Spleen (tissue), 11 donors: Measurements from ENCODE around the gene NT5E. TPM values are rescaled to one million over a fixed set of nuclear protein-coding genes. Genes with fewer than 3 reads are reported as not detected.

Experiments
- DNase-seq: peaks from one replicate; pipeline ENCODE4 v3.0.0-alpha.2; 2020
- H3K27ac ChIP-seq, 8 donors: fragments of 200-600 bp; sonication (generic) in 7 of 8; 1 replicate in 4 of 8; 2 replicates in 4 of 8; pipeline versions ENCODE4 v1.5.0 to v1.8.0; 2016 to 2021; ENCODE audit warnings: inconsistent platforms in 4 of 8, mild to moderate bottlenecking in 4 of 8, moderate library complexity in 1 of 8
- H3K27me3 ChIP-seq, 7 donors: fragments of 200-600 bp; sonication (generic) in 6 of 7; replicated peaks in 1 of 7; 1 replicate in 4 of 7; 2 replicates in 3 of 7; pipeline versions ENCODE4 v1.5.0 to v1.8.0; 2016 to 2021; ENCODE audit warnings: inconsistent platforms in 3 of 7, mild to moderate bottlenecking in 1 of 7
- H3K36me3 ChIP-seq, 6 donors: fragments of 200-600 bp; sonication (generic) in 5 of 6; 1 replicate in 4 of 6; 2 replicates in 2 of 6; pipeline versions ENCODE4 v1.5.0 to v1.8.0; 2016 to 2021; ENCODE audit warnings: inconsistent platforms in 2 of 6
- H3K4me1 ChIP-seq, 6 donors: fragments of 200-600 bp; sonication (generic) in 5 of 6; 1 replicate in 3 of 6; 2 replicates in 3 of 6; pipeline versions ENCODE4 v1.5.0 to v1.8.0; 2016 to 2021; ENCODE audit warnings: inconsistent platforms in 3 of 6
- H3K4me3 ChIP-seq, 8 donors: fragments of 200-600 bp; sonication (generic) in 7 of 8; 1 replicate in 4 of 8; 2 replicates in 4 of 8; pipeline versions ENCODE4 v1.5.0 to v1.8.0; 2016 to 2021; ENCODE audit warnings: inconsistent platforms in 4 of 8, mild to moderate bottlenecking in 4 of 8, moderate library complexity in 2 of 8
- H3K9me3 ChIP-seq, 8 donors: fragments of 200-600 bp; sonication (generic) in 7 of 8; 1 replicate in 4 of 8; 2 replicates in 4 of 8; pipeline versions ENCODE4 v1.5.0 to v1.8.0; 2016 to 2021; ENCODE audit warnings: inconsistent platforms in 4 of 8
- CTCF ChIP-seq, 11 experiments: fragments of 200-600 bp in 7 of 11; fragments of 450-650 bp in 4 of 11; sonication (generic) in 4 of 11; IDR thresholded peaks in 8 of 11; conservative IDR thresholded peaks in 3 of 11; 1 replicate in 7 of 11; 2 replicates in 4 of 11; pipeline versions ENCODE4 v1.4.0 to v1.8.0; 2016 to 2021; ENCODE audit warnings: antibody characterized with exemption in 11 of 11, inconsistent platforms in 4 of 11, mild to moderate bottlenecking in 1 of 11
- POLR2A ChIP-seq, 3 donors: fragments of 450-650 bp; IDR thresholded peaks; one replicate each; pipeline ENCODE4 v1.5.1; 2017; ENCODE audit warnings: antibody characterized with exemption in 3 of 3, mild to moderate bottlenecking in 1 of 3
- POLR2AphosphoS5 ChIP-seq, 3 donors: sonication (generic); formaldehyde crosslinking; IDR thresholded peaks; one replicate each; pipeline ENCODE4 v1.5.1; 2017; ENCODE audit warnings: antibody characterized with exemption in 3 of 3
- WGBS, 5 donors: extraction: QIAGEN DNeasy Blood & Tissue Kit in 3 of 5; methylation state at CpG; one replicate each; pipeline versions ENCODE4 v1.1.5 to v1.1.7; 2013 to 2018; 5-methylcytosine and 5-hydroxymethylcytosine counted together
- intact Hi-C: fragments of 100-400 bp; cut with DNase I; formaldehyde crosslinking; loops from one replicate; pipeline ENCODE4 v1.15.0; 2023; ENCODE audit warnings: low total_unique reads
- polyA plus RNA-seq, 3 donors: library from polyadenylated mRNA; stranded (reverse); fragments of 200-250 nt; gene quantifications; one replicate each; pipeline ENCODE4 v1.2.1, GENCODE V29; 2013
- total RNA-seq, 7 donors: library from RNA; depleted of rRNA in 3 of 7; stranded (reverse); fragments of >200 nt in 3 of 7; fragmentation: NEBNext Ultra II Directional in 4 of 7; extraction: Animal tissue kit (Norgen Biotek cat#: 25700) in 4 of 7; gene quantifications; one replicate each; pipeline versions ENCODE4 v1.1.0 to v1.2.1, GENCODE V29; 2016 to 2021
- donor health status: healthy with polysubstance abuse.
- donor health status: DM: no; HTN: no; CAD: no; lungs with moderate emphysema.
- donor health status: DM: no; HTN: no; CAD: no.
- donor health status: Bipolar disorder and iron deficiency.
- donor health status: healthy.
- donor health status: DM: no; HTN: no; CAD: no.
- donor health status: DM: yes; HTN: yes; CAD: no.

Gene NT5E
- total and polyA plus RNA-seq, 10 donors: 8.4 to 32.2 (median 19.1) TPM

GRCh38 chr6:85460154-85460920 is 10.5 kb downstream of the NT5E start:
- intact Hi-C loops: no loop called here
- WGBS, 5 donors: 37 to 45% (median 43%) methylated on average over 4 of the region's 4 CpGs

GRCh38 chr6:85460921-85461797 is 11.3 kb downstream of the NT5E start:
- TF ChIP-seq CTCF (IDR thresholded peaks at IDR 0.05 in 8 of 11, conservative IDR thresholded peaks at IDR 0.05 in 3 of 11) (no peak), POLR2AphosphoS5 (IDR thresholded peaks at IDR 0.05) (peak in 1 of 3 donors; percentile 37), POLR2A (IDR thresholded peaks at IDR 0.05) (no peak)
- Histone ChIP-seq H3K9me3 (no peaks in the 10 kb centered on the region), H3K4me1 (peaks cover 25 to 99% (median 67%) of the 10 kb centered on the region in 6 donors), H3K27ac (peak overlapping the region; percentile 55 to 85 (median 78)), H3K4me3 (no peak overlapping the region), H3K36me3 (no peaks in the 10 kb centered on the region), H3K27me3 (no peaks in the 10 kb centered on the region)
- 30 to 37% (median 33%) methylated on average over 4 of the region's 4 CpGs for WGBS, 5 donors
- intact Hi-C loops: no loop called here
- DNase-seq: no peak

More at GRCh38 chr6:85460154-85460920, 10.5 kb downstream of the NT5E start:
- Histone ChIP-seq H3K4me3 (no peak overlapping the region), H3K4me1 (peaks cover 21 to 99% (median 60%) of the 10 kb centered on the region in 6 donors), H3K27me3 (no peaks in the 10 kb centered on the region), H3K36me3 (no peaks in the 10 kb centered on the region), H3K27ac (peak overlapping the region; percentile 55 to 85 (median 78)), H3K9me3 (no peaks in the 10 kb centered on the region)
- peak in 2 of 3 donors; percentile 54 to 69 for TF ChIP-seq POLR2AphosphoS5 (IDR thresholded peaks at IDR 0.05)
- TF ChIP-seq POLR2A (IDR thresholded peaks at IDR 0.05): no peak
- no peak for DNase-seq

- Histone ChIP-seq H3K9me3 (no peaks in the 10 kb centered on the region), H3K36me3 (no peaks in the 10 kb centered on the region), H3K4me3 (no peak overlapping the region), H3K27ac (peak overlapping the region; percentile 55 to 85 (median 78)), H3K27me3 (no peaks in the 10 kb centered on the region), H3K4me1 (peaks cover 25 to 96% (median 68%) of the 10 kb centered on the region in 6 donors)
- WGBS, 5 donors: 28 to 52% (median 32%) methylated on average over 4 of the region's 4 CpGs
- DNase-seq: no peak
- intact Hi-C loops: no loop called here
- TF ChIP-seq CTCF (IDR thresholded peaks at IDR 0.05 in 8 of 11, conservative IDR thresholded peaks at IDR 0.05 in 3 of 11): no peak
- no peak for TF ChIP-seq POLR2AphosphoS5 (IDR thresholded peaks at IDR 0.05)
- no peak for TF ChIP-seq POLR2A (IDR thresholded peaks at IDR 0.05)
Observed at GRCh38 chr6:85461798-85462170, 11.9 kb downstream of the NT5E start.

- Histone ChIP-seq H3K4me1 (peaks cover 25 to 87% (median 68%) of the 10 kb centered on the region in 6 donors), H3K27me3 (no peaks in the 10 kb centered on the region), H3K4me3 (no peak overlapping the region), H3K9me3 (no peaks in the 10 kb centered on the region), H3K27ac (peak overlapping the region in 3 of 8 donors; percentile 81 to 85 (median 82)), H3K36me3 (peaks cover 0 to 5% (median 0%) of the 10 kb centered on the region in 6 donors)
- no peak for DNase-seq
- TF ChIP-seq POLR2AphosphoS5 (IDR thresholded peaks at IDR 0.05) (no peak), POLR2A (IDR thresholded peaks at IDR 0.05) (no peak), CTCF (IDR thresholded peaks at IDR 0.05 in 8 of 11, conservative IDR thresholded peaks at IDR 0.05 in 3 of 11) (no peak)
- 57 to 93% (median 89%) methylated on average over 2 of the region's 2 CpGs for WGBS, 5 donors
- intact Hi-C loops: no loop called here
Observed at GRCh38 chr6:85462673-85463072, 12.8 kb downstream of the NT5E start.
